ENCODE measurements around the gene CARMIL1. TPM values are rescaled to one million over a fixed set of nuclear protein-coding genes. Genes with fewer than 3 reads are reported as not detected.

The CARMIL1 gene
- total RNA-seq, 1 donor from 2014 or later: 14.5 TPM

GRCh38 chr6:25497383-25498040 lies 218.3 kb downstream of the CARMIL1 start:
- no peaks in the 10 kb centered on the region for H3K9me3 Mint-ChIP-seq (ENCODE audit: low read depth)
- no peaks in the 10 kb centered on the region for H3K27me3 Mint-ChIP-seq (ENCODE audit: low read depth)
- H3K4me1 Mint-ChIP-seq (ENCODE audit: low read depth): peaks cover 11% of the 10 kb centered on the region
- DNase-seq (ENCODE audit: low spot score): no peak
- H3K4me3 Mint-ChIP-seq (ENCODE audit: unreplicated experiment): no peak overlapping the region
- H3K36me3 Mint-ChIP-seq (ENCODE audit: low read depth): peaks cover 3% of the 10 kb centered on the region
- H3K27ac Mint-ChIP-seq (ENCODE audit: unreplicated experiment): no peak overlapping the region
- TF ChIP-seq, protein P1, sequence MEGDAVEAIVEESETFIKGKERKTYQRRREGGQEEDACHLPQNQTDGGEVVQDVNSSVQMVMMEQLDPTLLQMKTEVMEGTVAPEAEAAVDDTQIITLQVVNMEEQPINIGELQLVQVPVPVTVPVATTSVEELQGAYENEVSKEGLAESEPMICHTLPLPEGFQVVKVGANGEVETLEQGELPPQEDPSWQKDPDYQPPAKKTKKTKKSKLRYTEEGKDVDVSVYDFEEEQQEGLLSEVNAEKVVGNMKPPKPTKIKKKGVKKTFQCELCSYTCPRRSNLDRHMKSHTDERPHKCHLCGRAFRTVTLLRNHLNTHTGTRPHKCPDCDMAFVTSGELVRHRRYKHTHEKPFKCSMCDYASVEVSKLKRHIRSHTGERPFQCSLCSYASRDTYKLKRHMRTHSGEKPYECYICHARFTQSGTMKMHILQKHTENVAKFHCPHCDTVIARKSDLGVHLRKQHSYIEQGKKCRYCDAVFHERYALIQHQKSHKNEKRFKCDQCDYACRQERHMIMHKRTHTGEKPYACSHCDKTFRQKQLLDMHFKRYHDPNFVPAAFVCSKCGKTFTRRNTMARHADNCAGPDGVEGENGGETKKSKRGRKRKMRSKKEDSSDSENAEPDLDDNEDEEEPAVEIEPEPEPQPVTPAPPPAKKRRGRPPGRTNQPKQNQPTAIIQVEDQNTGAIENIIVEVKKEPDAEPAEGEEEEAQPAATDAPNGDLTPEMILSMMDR (IDR thresholded peaks at IDR 0.05): no peak

DNA sequence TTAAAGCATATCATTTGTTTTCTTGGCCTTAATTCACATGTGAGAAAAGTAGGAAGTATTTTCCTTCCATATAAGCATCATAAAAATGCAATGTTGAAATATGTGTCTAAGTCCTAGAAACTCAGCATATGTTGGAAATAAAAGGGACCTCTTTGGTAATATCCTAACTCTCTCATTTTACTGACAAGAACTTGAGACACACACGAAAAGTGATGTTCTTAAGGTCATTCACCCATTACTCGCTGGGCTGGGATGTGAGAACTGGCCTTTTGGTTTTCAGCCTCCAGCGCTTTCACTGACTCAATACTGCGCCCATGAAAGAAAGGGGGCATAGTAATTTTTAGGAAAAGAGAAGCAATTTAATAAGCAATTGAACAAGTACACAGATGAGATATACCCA lies 219.3 kb downstream of the CARMIL1 start:
- no peaks in the 10 kb centered on the region for H3K27me3 Mint-ChIP-seq (ENCODE audit: low read depth)
- TF ChIP-seq, protein P1 (IDR thresholded peaks at IDR 0.05): no peak
- peaks cover 11% of the 10 kb centered on the region for H3K4me1 Mint-ChIP-seq (ENCODE audit: low read depth)
- no peak overlapping the region for H3K27ac Mint-ChIP-seq (ENCODE audit: unreplicated experiment)
- H3K36me3 Mint-ChIP-seq (ENCODE audit: low read depth): peaks cover 3% of the 10 kb centered on the region
- no peak overlapping the region for H3K4me3 Mint-ChIP-seq (ENCODE audit: unreplicated experiment)
- no peak for DNase-seq (ENCODE audit: low spot score)
- no peaks in the 10 kb centered on the region for H3K9me3 Mint-ChIP-seq (ENCODE audit: low read depth)

- H3K9me3 Mint-ChIP-seq (ENCODE audit: low read depth): no peaks in the 10 kb centered on the region
- no peak for DNase-seq (ENCODE audit: low spot score)
Measured at GRCh38 chr6:25499615-25500235, 220.6 kb downstream of the CARMIL1 start.

DNA sequence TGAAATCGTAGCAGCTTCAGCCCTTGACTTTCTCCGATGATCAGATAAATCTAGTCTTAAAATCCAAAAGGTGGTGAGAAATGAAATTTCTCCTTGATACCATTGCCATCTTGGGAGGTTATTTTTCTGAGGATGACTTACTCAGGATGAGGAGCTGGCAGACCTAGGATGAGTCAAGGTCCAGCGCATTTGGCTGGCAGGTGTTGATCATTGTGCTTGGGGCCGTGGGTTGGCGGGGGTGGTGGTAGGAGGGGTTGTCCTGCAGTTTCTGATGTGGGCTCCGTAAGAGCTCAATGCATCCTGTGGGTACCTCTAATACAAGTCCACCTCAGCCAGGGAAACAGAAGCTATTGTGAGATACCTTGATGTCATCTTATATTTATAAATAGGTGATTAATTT lies 224.5 kb downstream of the CARMIL1 start:
- DNase-seq (ENCODE audit: low spot score): no peak
- H3K27ac Mint-ChIP-seq (ENCODE audit: unreplicated experiment): no peak overlapping the region
- H3K4me3 Mint-ChIP-seq (ENCODE audit: unreplicated experiment): no peak overlapping the region
- no peaks in the 10 kb centered on the region for H3K27me3 Mint-ChIP-seq (ENCODE audit: low read depth)
- H3K9me3 Mint-ChIP-seq (ENCODE audit: low read depth): no peaks in the 10 kb centered on the region
- TF ChIP-seq, protein P1 (IDR thresholded peaks at IDR 0.05): no peak
- H3K36me3 Mint-ChIP-seq (ENCODE audit: low read depth): peaks cover 2% of the 10 kb centered on the region
- peaks cover 11% of the 10 kb centered on the region for H3K4me1 Mint-ChIP-seq (ENCODE audit: low read depth)

More at GRCh38 chr6:25499615-25500235, 220.6 kb downstream of the CARMIL1 start:
- H3K36me3 Mint-ChIP-seq (ENCODE audit: low read depth): peaks cover 3% of the 10 kb centered on the region
- no peak overlapping the region for H3K4me3 Mint-ChIP-seq (ENCODE audit: unreplicated experiment)
- no peaks in the 10 kb centered on the region for H3K27me3 Mint-ChIP-seq (ENCODE audit: low read depth)
- peak overlapping the region; percentile 42 for H3K27ac Mint-ChIP-seq (ENCODE audit: unreplicated experiment)
- H3K4me1 Mint-ChIP-seq (ENCODE audit: low read depth): peaks cover 11% of the 10 kb centered on the region
- TF ChIP-seq, protein P1 (IDR thresholded peaks at IDR 0.05): no peak

DNA sequence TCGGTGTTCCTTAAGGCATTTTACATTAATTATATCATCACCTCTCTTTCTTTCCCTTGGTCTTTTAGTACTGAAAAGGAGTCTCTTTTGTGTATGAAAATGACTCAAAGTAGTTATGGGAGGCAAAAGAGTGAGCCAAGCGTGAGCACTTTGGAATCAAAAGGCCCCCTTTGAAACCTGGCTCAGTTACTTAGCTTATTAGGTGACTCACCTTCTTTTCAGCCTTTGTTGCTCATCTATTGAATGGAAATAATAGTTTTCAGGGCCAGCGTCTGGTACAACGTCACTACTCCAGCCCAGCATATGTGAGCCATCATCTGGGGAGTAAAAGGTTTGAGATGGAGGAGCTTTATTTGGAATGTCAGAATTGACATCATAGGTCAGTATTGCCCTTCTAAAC lies 225.5 kb downstream of the CARMIL1 start:
- Mint-ChIP-seq H3K9me3 (ENCODE audit: low read depth) (no peaks in the 10 kb centered on the region), H3K27me3 (ENCODE audit: low read depth) (no peaks in the 10 kb centered on the region), H3K4me3 (ENCODE audit: unreplicated experiment) (no peak overlapping the region), H3K36me3 (ENCODE audit: low read depth) (peaks cover 4% of the 10 kb centered on the region), H3K4me1 (ENCODE audit: low read depth) (peaks cover 7% of the 10 kb centered on the region), H3K27ac (ENCODE audit: unreplicated experiment) (no peak overlapping the region)
- TF ChIP-seq, protein P1 (IDR thresholded peaks at IDR 0.05): no peak
- no peak for DNase-seq (ENCODE audit: low spot score)

Measured in chondrocyte (in vitro differentiated cells).